Stimulated activated memory B cell treated with anti-CD40 and anti-IgM and Interleukin-4, amounts not matched to agents 10 μg/mL and 1 μg/mL and 100 μg/mL, for 72 hours (primary cell): ENCODE data around the gene BICD1.

ENCODE experiments used
- ATAC-seq: fragments of 150-1000 bp; cut with Tn5 transposase; 2 replicates; pipeline ENCODE4 v1.10.0; 2021
- H3K27ac Mint-ChIP-seq: one replicate; pipeline ENCODE4 v1.8.0; 2022; ENCODE audit warnings: mild to moderate bottlenecking, mixed read lengths
- H3K27me3 Mint-ChIP-seq: one replicate; pipeline ENCODE4 v1.8.0; 2022; ENCODE audit warnings: mixed read lengths
- H3K36me3 Mint-ChIP-seq: one replicate; pipeline ENCODE4 v1.8.0; 2022; ENCODE audit warnings: mixed read lengths
- H3K4me1 Mint-ChIP-seq: one replicate; pipeline ENCODE4 v1.8.0; 2022; ENCODE audit warnings: mixed read lengths
- H3K4me3 Mint-ChIP-seq: one replicate; pipeline ENCODE4 v1.8.0; 2022; ENCODE audit warnings: mild to moderate bottlenecking, moderate library complexity, mixed read lengths
- H3K9me3 Mint-ChIP-seq: one replicate; pipeline ENCODE4 v1.8.0; 2022; ENCODE audit warnings: mixed read lengths

BICD1 gene

GRCh38 chr12:32106517-32107358 is at the start of gene BICD1:
BICD1 (plus strand) TSS chr12:32106847; CDS start chr12:32107332, 485 bp downstream.
- Mint-ChIP-seq H3K9me3 (no peaks in the 10 kb centered on the region), H3K27ac (peak within 1 kb of the TSS; percentile 95), H3K27me3 (no peaks in the 10 kb centered on the region), H3K36me3 (no peaks in the 10 kb centered on the region), H3K4me3 (peak within 1 kb of the TSS; percentile 97), H3K4me1 (peaks cover 32% of the 10 kb centered on the region)
- peak; percentile 92 for ATAC-seq

GRCh38 chr12:32061033-32061432 is 45.6 kb upstream of the BICD1 start:
- Mint-ChIP-seq H3K27me3 (no peaks in the 10 kb centered on the region), H3K4me3 (no peak overlapping the region), H3K27ac (no peak overlapping the region), H3K9me3 (no peaks in the 10 kb centered on the region), H3K36me3 (no peaks in the 10 kb centered on the region), H3K4me1 (peaks cover 13% of the 10 kb centered on the region)
- no peak for ATAC-seq

DNA sequence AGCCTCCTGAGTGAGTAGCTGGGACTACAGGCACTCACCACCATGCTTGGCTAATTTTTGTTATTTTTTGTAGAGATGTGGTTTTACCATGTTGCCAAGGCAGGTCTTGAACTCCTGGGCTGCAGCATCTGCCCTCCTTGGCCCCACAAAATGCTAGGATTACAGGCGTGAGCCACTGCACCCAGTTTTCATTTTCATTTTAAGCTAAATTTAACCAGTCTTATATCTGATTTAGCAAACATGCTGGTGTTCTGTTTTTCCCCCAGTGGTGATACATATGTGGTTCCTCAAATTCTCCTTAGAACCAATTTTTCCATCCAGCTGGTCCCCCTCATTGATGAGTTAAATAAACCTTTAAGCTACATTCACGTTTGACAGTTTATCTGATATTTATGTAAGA is 43.8 kb upstream of the BICD1 start:
- ATAC-seq = no peak
- no peaks in the 10 kb centered on the region for H3K9me3 Mint-ChIP-seq
- no peaks in the 10 kb centered on the region for H3K27me3 Mint-ChIP-seq
- peaks cover 13% of the 10 kb centered on the region for H3K4me1 Mint-ChIP-seq
- no peak overlapping the region for H3K4me3 Mint-ChIP-seq
- peak overlapping the region; percentile 84 for H3K27ac Mint-ChIP-seq
- H3K36me3 Mint-ChIP-seq = no peaks in the 10 kb centered on the region

GRCh38 chr12:32063796-32064195 is 42.9 kb upstream of the BICD1 start:
- Mint-ChIP-seq H3K4me1 (peaks cover 13% of the 10 kb centered on the region), H3K27ac (no peak overlapping the region), H3K36me3 (no peaks in the 10 kb centered on the region), H3K27me3 (no peaks in the 10 kb centered on the region), H3K9me3 (no peaks in the 10 kb centered on the region), H3K4me3 (no peak overlapping the region)
- no peak for ATAC-seq

DNA sequence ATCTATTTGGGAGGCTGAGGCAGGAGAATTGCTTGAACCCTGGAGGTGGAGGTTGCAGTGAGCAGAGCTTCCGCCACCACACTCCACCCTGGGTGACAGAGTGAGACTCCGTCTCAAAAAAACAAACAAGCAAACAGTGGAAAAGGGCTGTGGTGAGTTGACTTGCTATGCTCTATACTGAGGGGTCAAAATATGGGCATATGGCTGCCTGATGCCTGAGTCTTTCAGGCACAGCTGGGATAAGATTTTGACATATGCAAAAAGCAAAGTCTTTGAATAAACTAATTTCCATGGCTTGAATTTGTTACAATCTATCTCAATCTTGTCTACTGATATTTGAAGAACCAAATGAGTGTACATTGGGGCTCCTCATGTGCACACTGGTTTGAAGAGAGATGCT is 40.4 kb upstream of the BICD1 start:
- Mint-ChIP-seq H3K27me3 (no peaks in the 10 kb centered on the region), H3K4me1 (peaks cover 7% of the 10 kb centered on the region), H3K9me3 (no peaks in the 10 kb centered on the region), H3K4me3 (no peak overlapping the region), H3K27ac (no peak overlapping the region), H3K36me3 (no peaks in the 10 kb centered on the region)
- no peak for ATAC-seq

GRCh38 chr12:32069071-32069470 is 37.6 kb upstream of the BICD1 start:
- H3K4me3 Mint-ChIP-seq = no peak overlapping the region
- ATAC-seq = no peak
- H3K9me3 Mint-ChIP-seq = peaks cover 3% of the 10 kb centered on the region
- H3K4me1 Mint-ChIP-seq = no peaks in the 10 kb centered on the region
- no peaks in the 10 kb centered on the region for H3K27me3 Mint-ChIP-seq
- H3K36me3 Mint-ChIP-seq = peaks cover 5% of the 10 kb centered on the region
- H3K27ac Mint-ChIP-seq = no peak overlapping the region

GRCh38 chr12:32069731-32070130 is 36.9 kb upstream of the BICD1 start:
- H3K27ac Mint-ChIP-seq = no peak overlapping the region
- ATAC-seq = no peak
- peaks cover 8% of the 10 kb centered on the region for H3K36me3 Mint-ChIP-seq

DNA sequence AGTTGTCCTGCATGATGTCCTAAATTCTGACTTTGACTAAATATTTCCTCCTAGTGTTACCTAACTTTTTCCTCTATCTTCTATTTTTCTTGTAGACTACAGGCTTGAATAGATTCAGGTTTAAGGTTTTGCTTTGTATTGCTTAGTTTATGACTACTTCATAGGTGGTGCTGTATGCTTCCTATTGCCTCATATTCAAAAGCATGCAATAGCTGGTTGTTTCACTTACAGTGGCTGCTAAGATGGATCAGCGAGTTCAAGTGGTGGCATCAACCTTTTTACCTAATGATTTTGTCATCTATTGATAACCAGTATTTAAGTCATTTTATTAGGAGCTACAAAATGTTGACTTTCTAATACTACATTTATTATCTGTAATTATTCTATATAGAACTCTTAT is 36.3 kb upstream of the BICD1 start:
- ATAC-seq = no peak
- H3K4me3 Mint-ChIP-seq = no peak overlapping the region
- H3K27ac Mint-ChIP-seq = no peak overlapping the region
- no peaks in the 10 kb centered on the region for H3K4me1 Mint-ChIP-seq
- peaks cover 8% of the 10 kb centered on the region for H3K36me3 Mint-ChIP-seq
- H3K9me3 Mint-ChIP-seq = peaks cover 4% of the 10 kb centered on the region
- no peaks in the 10 kb centered on the region for H3K27me3 Mint-ChIP-seq

More at GRCh38 chr12:32069731-32070130, 36.9 kb upstream of the BICD1 start:
- Mint-ChIP-seq H3K27me3 (no peaks in the 10 kb centered on the region), H3K4me1 (no peaks in the 10 kb centered on the region), H3K9me3 (peaks cover 4% of the 10 kb centered on the region), H3K4me3 (no peak overlapping the region)

GRCh38 chr12:32072102-32072501 is 34.5 kb upstream of the BICD1 start:
- H3K4me3 Mint-ChIP-seq = no peak overlapping the region
- peaks cover 4% of the 10 kb centered on the region for H3K9me3 Mint-ChIP-seq
- H3K27me3 Mint-ChIP-seq = no peaks in the 10 kb centered on the region
- H3K36me3 Mint-ChIP-seq = peaks cover 8% of the 10 kb centered on the region
- no peak for ATAC-seq
- no peaks in the 10 kb centered on the region for H3K4me1 Mint-ChIP-seq
- H3K27ac Mint-ChIP-seq = no peak overlapping the region

DNA sequence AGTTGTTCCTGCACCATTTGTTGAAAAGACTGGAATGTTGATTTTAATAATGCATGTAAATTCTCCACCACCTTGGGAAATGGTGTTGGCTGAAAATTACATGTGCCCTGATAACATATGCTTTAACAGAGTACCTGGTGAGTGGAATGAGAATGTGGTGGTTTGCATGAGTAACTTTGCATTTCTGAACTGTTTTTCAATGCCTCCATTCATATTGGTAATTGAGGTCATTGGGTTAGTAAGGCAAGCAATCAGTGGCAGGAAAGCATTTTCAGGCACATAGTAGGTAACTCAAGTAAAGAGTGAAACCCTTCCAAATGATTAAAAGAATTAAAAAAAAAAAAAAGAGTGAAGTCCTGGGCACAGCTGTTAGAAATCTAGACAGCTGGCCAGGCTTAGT is 32.2 kb upstream of the BICD1 start:
- ATAC-seq = no peak
- Mint-ChIP-seq H3K4me1 (no peaks in the 10 kb centered on the region), H3K27ac (no peak overlapping the region), H3K9me3 (peaks cover 4% of the 10 kb centered on the region), H3K27me3 (no peaks in the 10 kb centered on the region), H3K36me3 (peaks cover 8% of the 10 kb centered on the region), H3K4me3 (no peak overlapping the region)

DNA sequence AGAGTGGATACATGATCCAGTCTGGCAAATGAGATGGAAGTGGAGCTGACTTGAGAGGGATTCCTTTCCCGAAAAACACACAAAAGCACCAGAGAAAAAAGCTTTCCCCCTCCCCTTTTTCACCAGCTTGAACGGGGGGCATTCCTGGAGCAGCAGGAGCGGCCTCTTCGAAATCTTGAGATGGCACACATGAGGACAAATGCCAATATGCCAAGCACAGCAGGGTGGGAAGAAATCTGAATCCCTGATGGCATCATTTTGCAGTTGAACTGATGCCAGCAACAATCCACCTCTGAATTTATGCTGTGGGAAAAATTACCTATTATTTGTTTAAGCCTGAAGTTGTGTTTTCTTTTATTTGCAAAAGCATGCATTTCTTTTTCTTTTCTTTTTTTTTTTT is 29.7 kb upstream of the BICD1 start:
- ATAC-seq = no peak
- Mint-ChIP-seq H3K9me3 (peaks cover 4% of the 10 kb centered on the region), H3K36me3 (peaks cover 8% of the 10 kb centered on the region), H3K4me3 (no peak overlapping the region), H3K27me3 (no peaks in the 10 kb centered on the region), H3K4me1 (no peaks in the 10 kb centered on the region), H3K27ac (no peak overlapping the region)

- peaks cover 5% of the 10 kb centered on the region for H3K4me1 Mint-ChIP-seq
- H3K27me3 Mint-ChIP-seq = no peaks in the 10 kb centered on the region
- H3K9me3 Mint-ChIP-seq = no peaks in the 10 kb centered on the region
- ATAC-seq = no peak
- H3K27ac Mint-ChIP-seq = no peak overlapping the region
- no peaks in the 10 kb centered on the region for H3K36me3 Mint-ChIP-seq
- H3K4me3 Mint-ChIP-seq = no peak overlapping the region
Observed at GRCh38 chr12:32080435-32080834, 26.2 kb upstream of the BICD1 start.

DNA sequence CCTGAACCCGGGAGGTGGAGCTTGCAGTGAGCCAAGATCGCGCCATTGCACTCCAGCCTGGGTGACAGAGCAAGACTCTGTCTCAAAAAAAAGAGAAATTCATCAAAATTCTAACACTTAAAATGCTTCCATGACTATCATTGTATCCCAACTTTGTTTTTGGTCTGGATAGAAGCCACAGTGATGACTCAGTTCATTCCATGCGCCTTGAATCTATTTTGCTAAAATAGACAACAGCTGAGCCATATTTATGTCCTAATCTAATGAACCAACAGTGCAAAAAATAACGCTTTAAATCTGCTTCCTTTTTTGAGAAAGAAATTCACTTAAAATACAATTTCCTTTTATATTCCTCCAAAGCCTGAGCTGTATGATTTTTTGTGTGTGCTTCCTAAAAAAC is 23.2 kb upstream of the BICD1 start:
- Mint-ChIP-seq H3K27me3 (no peaks in the 10 kb centered on the region), H3K36me3 (no peaks in the 10 kb centered on the region), H3K4me3 (no peak overlapping the region), H3K9me3 (no peaks in the 10 kb centered on the region), H3K27ac (no peak overlapping the region), H3K4me1 (peaks cover 5% of the 10 kb centered on the region)
- no peak for ATAC-seq

- no peaks in the 10 kb centered on the region for H3K36me3 Mint-ChIP-seq
- peak overlapping the region; percentile 15 for H3K27ac Mint-ChIP-seq
- H3K9me3 Mint-ChIP-seq = no peaks in the 10 kb centered on the region
- no peak overlapping the region for H3K4me3 Mint-ChIP-seq
- H3K4me1 Mint-ChIP-seq = peaks cover 5% of the 10 kb centered on the region
- no peaks in the 10 kb centered on the region for H3K27me3 Mint-ChIP-seq
- no peak for ATAC-seq
Observed at GRCh38 chr12:32084017-32084688, 22.5 kb upstream of the BICD1 start.

- no peak for ATAC-seq
- Mint-ChIP-seq H3K9me3 (no peaks in the 10 kb centered on the region), H3K4me3 (no peak overlapping the region), H3K27ac (no peak overlapping the region), H3K36me3 (no peaks in the 10 kb centered on the region), H3K27me3 (no peaks in the 10 kb centered on the region), H3K4me1 (peaks cover 5% of the 10 kb centered on the region)
Observed at GRCh38 chr12:32084753-32085152, 21.9 kb upstream of the BICD1 start.

DNA sequence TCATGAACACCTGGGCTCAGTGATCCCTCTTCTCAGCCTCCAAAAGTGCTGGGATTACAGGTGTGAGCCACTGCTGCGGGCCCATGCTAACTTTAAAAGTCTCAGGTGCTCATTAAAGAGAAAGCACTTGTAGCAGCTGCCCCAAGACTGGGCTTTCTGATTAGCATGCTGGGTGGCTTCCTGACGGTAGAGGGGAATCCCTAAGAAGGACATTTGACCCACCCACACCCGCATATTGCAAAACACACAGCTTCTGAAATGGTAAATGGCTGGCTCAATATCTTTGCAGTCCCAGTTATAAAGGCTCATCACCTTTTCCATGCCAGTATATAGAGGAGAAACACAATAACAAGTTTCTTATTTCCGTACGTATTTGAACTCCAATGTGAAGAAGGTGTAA is 19.3 kb upstream of the BICD1 start:
- no peaks in the 10 kb centered on the region for H3K36me3 Mint-ChIP-seq
- H3K4me1 Mint-ChIP-seq = peaks cover 5% of the 10 kb centered on the region
- no peak overlapping the region for H3K4me3 Mint-ChIP-seq
- no peaks in the 10 kb centered on the region for H3K27me3 Mint-ChIP-seq
- H3K9me3 Mint-ChIP-seq = no peaks in the 10 kb centered on the region
- ATAC-seq = no peak
- no peak overlapping the region for H3K27ac Mint-ChIP-seq
